Lower leg skin (tissue), 3 donors: ENCODE results near the gene CDC6.
"Not testable (repeated sequence)": the region's sequence is repeated elsewhere in the genome, so short reads cannot be mapped to it uniquely, and the experiment has no call there.

Experiments used
- CTCF ChIP-seq, 3 donors: fragments of 450-650 bp; IDR thresholded peaks; one replicate each; pipeline ENCODE4 v1.5.1; 2016; ENCODE audit warnings: antibody characterized with exemption in 3 of 3, mild to moderate bottlenecking in 3 of 3, moderate library complexity in 2 of 3
- POLR2A ChIP-seq, 2 donors: fragments of 450-650 bp; IDR thresholded peaks; one replicate each; pipeline ENCODE4 v1.6.1; 2016 to 2017; ENCODE audit warnings: antibody characterized with exemption in 2 of 2, mild to moderate bottlenecking in 1 of 2, moderate library complexity in 1 of 2

GRCh38 chr17:40299159-40299757, 11.6 kb downstream of the CDC6 start:
- TF ChIP-seq CTCF, POLR2A (IDR thresholded peaks at IDR 0.05): not testable (repeated sequence)
